Psoas muscle (tissue), 8 donors: ENCODE results near the gene KCNJ9. TPM values are rescaled to one million over a fixed set of nuclear protein-coding genes. Genes with fewer than 3 reads are reported as not detected.

Source experiments
- ATAC-seq, 4 donors: fragments of 200-7000 bp; cut with Tn5 transposase; one replicate each; pipeline ENCODE4 v1.9.1; 2020; ENCODE audit warnings: moderate library complexity in 3 of 4, mild to moderate bottlenecking in 2 of 4
- DNase-seq, 2 donors: peaks; one replicate each; pipeline ENCODE4 v3.0.0-alpha.2; 2020
- H3K27ac ChIP-seq: fragments of 200-600 bp; one replicate; pipeline ENCODE4 v1.8.0; 2022
- H3K27me3 ChIP-seq, 3 donors: fragments of 200-600 bp in 1 of 3; one replicate each; pipeline versions ENCODE4 v1.6.1 to v1.8.0; 2013 to 2022; ENCODE audit warnings: low read length in 2 of 3, mild to moderate bottlenecking in 2 of 3, moderate library complexity in 1 of 3; ENCODE audit not compliant: insufficient read depth in 3 of 3
- H3K36me3 ChIP-seq, 2 donors: fragments of 200-600 bp in 1 of 2; one replicate each; pipeline versions ENCODE4 v1.6.1 to v1.8.0; 2013 to 2022; ENCODE audit warnings: low read depth in 1 of 2, mild to moderate bottlenecking in 1 of 2, moderate library complexity in 1 of 2; ENCODE audit not compliant: insufficient read depth in 1 of 2
- H3K4me1 ChIP-seq: fragments of 200-600 bp; one replicate; pipeline ENCODE4 v1.8.0; 2022
- H3K4me3 ChIP-seq: fragments of 200-600 bp; one replicate; pipeline ENCODE4 v1.8.0; 2022; ENCODE audit warnings: mild to moderate bottlenecking
- H3K9me3 ChIP-seq: fragments of 200-600 bp; one replicate; pipeline ENCODE4 v1.8.0; 2022
- CTCF ChIP-seq: fragments of 200-600 bp; IDR thresholded peaks from one replicate; pipeline ENCODE4 v1.8.0; 2022; ENCODE audit warnings: antibody characterized with exemption
- WGBS, 3 donors: extraction: QIAGEN DNeasy Blood & Tissue Kit; methylation state at CpG; one replicate each; pipeline versions ENCODE4 v1.1.6 to v1.1.7; 2013; 5-methylcytosine and 5-hydroxymethylcytosine counted together
- intact Hi-C, 2 donors: fragments of 100-400 bp; cut with DNase I; formaldehyde crosslinking; loops; one replicate each; pipeline versions ENCODE4 v1.11.0 to v1.14.2; 2022
- polyA plus RNA-seq, 3 donors: library from polyadenylated mRNA; stranded (reverse); fragments of 200-250 nt; gene quantifications; one replicate each; pipeline ENCODE4 v1.2.3, GENCODE V29; 2013
- total RNA-seq, 4 donors: library from RNA; stranded (reverse); fragmentation: NEBNext Ultra II Directional in 2 of 4; extraction: Animal tissue kit (Norgen Biotek cat#: 25700) in 2 of 4; gene quantifications; one replicate each; pipeline versions ENCODE4 v1.2.1 to v1.2.4, GENCODE V29; 2021 to 2023
- donor health status: healthy with polysubstance abuse.
- donor health status: DM: no; HTN: no; CAD: no; lungs with moderate emphysema.
- donor health status: Bipolar disorder and iron deficiency.
- donor health status: healthy.
- donor health status: DM: yes; HTN: yes; CAD: no.
- donor health status: DM: no; HTN: no; CAD: no.
- donor health status: DM: no; HTN: no; CAD: no.
- donor health status: DM: yes; HTN: yes; CAD: no.

The KCNJ9 gene
- total and polyA plus RNA-seq, 7 donors, result 0.01 to 0.04 TPM; not detected in 5

- peaks cover 91% of the 10 kb centered on the region for H3K4me1 ChIP-seq
- TF ChIP-seq CTCF, result no peak
- DNase-seq, result no peak
- no peaks in the 10 kb centered on the region for H3K27me3 ChIP-seq
- peak overlapping the region; percentile 11 for H3K4me3 ChIP-seq
- H3K36me3 ChIP-seq, result peaks cover 0 to 88% of the 10 kb centered on the region in 2 donors
- intact Hi-C loops, result no loop called here
- no peaks in the 10 kb centered on the region for H3K9me3 ChIP-seq
- H3K27ac ChIP-seq, result peak overlapping the region; percentile 98
- no peak for ATAC-seq
- 54 to 81% (median 61%) methylated on average over 9 of the region's 9 CpGs for WGBS, 3 donors
These were observed 46.0 kb downstream of the KCNJ9 start for GRCh38 chr1:160127381-160127780.

GRCh38 chr1:160127865-160128523, 46.7 kb downstream of the KCNJ9 start:
- ATAC-seq, result peak; percentile 63 to 71 (median 68)
- H3K27ac ChIP-seq, result peak overlapping the region; percentile 98
- WGBS, 3 donors, result 16 to 25% (median 19%) methylated on average over 7 of the region's 7 CpGs

GRCh38 chr1:160128636-160129035, 47.3 kb downstream of the KCNJ9 start:
- H3K27me3 ChIP-seq, result no peaks in the 10 kb centered on the region
- 52 to 86% (median 65%) methylated on average over 18 of the region's 18 CpGs for WGBS, 3 donors
- no peak for ATAC-seq
- no peaks in the 10 kb centered on the region for H3K9me3 ChIP-seq
- peaks cover 95% of the 10 kb centered on the region for H3K4me1 ChIP-seq
- peaks cover 0 to 88% of the 10 kb centered on the region in 2 donors for H3K36me3 ChIP-seq
- H3K27ac ChIP-seq, result peak overlapping the region; percentile 98
- intact Hi-C loops, result no loop called here
- DNase-seq, result peak in 1 of 2 donors; percentile 57
- H3K4me3 ChIP-seq, result peak overlapping the region; percentile 52
- no peak for TF ChIP-seq CTCF

More at GRCh38 chr1:160127865-160128523, 46.7 kb downstream of the KCNJ9 start:
- H3K4me1 ChIP-seq, result peaks cover 93% of the 10 kb centered on the region
- TF ChIP-seq CTCF, result no peak
- intact Hi-C loops, result no loop called here
- no peaks in the 10 kb centered on the region for H3K9me3 ChIP-seq
- H3K4me3 ChIP-seq, result peak overlapping the region; percentile 52
- H3K36me3 ChIP-seq, result peaks cover 0 to 88% of the 10 kb centered on the region in 2 donors
- DNase-seq, result peak; percentile 41 to 72
- H3K27me3 ChIP-seq, result no peaks in the 10 kb centered on the region

- Histone ChIP-seq H3K4me3 (peak overlapping the region; percentile 52), H3K4me1 (peaks cover 94% of the 10 kb centered on the region), H3K9me3 (no peaks in the 10 kb centered on the region), H3K27me3 (no peaks in the 10 kb centered on the region), H3K27ac (peak overlapping the region; percentile 98), H3K36me3 (peaks cover 0 to 86% of the 10 kb centered on the region in 2 donors)
- no peak for TF ChIP-seq CTCF
- intact Hi-C loops, result no loop called here
- 41 to 62% (median 46%) methylated on average over 5 of the region's 5 CpGs for WGBS, 3 donors
- DNase-seq, result peak; percentile 44 to 81
- peak; percentile 49 to 60 (median 52) for ATAC-seq
These were observed 47.7 kb downstream of the KCNJ9 start for GRCh38 chr1:160129046-160129445.
